GM23338 (cell line): ENCODE results near the gene RPS6KA1.

Experiments
- NANOG ChIP-seq: IDR thresholded peaks from 2 replicates; pipeline ENCODE4 v1.6.1; 2016; ENCODE audit warnings: antibody characterized with exemption, borderline replicate concordance
- POLR2AphosphoS5 ChIP-seq: IDR thresholded peaks from 2 replicates; pipeline ENCODE4 v1.6.1; 2016; ENCODE audit warnings: antibody characterized with exemption, low read depth
- TF ChIP-seq, protein P1 (sequence below), 2 experiments: fragments of 200-600 bp in 1 of 2; sonication (generic) in 1 of 2; conservative IDR thresholded peaks; 2 replicates each; pipeline versions ENCODE4 v1.5.1 to v1.6.1; 2016 to 2017; ENCODE audit warnings: antibody characterized with exemption in 2 of 2, low read depth in 2 of 2, mild to moderate bottlenecking in 2 of 2, moderate library complexity in 1 of 2

DNA sequence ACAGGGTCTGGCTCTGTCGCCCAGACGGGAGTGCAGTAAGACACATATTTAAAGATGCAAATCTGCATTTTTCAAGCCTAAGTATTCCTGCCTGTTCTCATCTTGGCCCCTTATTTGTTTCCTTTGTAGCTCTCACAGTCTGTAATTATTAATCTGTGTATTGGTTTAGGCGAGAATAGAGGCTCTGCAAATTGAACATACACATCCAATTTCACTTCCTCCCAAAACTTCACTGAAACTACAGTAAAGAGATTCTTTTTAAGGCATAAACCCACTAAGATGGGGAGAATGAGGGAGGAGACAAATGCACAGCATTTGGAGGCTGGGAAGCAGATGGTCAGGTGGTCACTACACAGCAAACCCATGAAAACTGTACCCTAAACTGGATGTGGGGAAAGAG lies 36.3 kb upstream of the RPS6KA1 start:
- TF ChIP-seq NANOG = no peak
- TF ChIP-seq, protein P1, sequence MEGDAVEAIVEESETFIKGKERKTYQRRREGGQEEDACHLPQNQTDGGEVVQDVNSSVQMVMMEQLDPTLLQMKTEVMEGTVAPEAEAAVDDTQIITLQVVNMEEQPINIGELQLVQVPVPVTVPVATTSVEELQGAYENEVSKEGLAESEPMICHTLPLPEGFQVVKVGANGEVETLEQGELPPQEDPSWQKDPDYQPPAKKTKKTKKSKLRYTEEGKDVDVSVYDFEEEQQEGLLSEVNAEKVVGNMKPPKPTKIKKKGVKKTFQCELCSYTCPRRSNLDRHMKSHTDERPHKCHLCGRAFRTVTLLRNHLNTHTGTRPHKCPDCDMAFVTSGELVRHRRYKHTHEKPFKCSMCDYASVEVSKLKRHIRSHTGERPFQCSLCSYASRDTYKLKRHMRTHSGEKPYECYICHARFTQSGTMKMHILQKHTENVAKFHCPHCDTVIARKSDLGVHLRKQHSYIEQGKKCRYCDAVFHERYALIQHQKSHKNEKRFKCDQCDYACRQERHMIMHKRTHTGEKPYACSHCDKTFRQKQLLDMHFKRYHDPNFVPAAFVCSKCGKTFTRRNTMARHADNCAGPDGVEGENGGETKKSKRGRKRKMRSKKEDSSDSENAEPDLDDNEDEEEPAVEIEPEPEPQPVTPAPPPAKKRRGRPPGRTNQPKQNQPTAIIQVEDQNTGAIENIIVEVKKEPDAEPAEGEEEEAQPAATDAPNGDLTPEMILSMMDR (conservative IDR thresholded peaks at IDR 0.05; ENCODE audit: low read depth in 2 of 2) = no peak
- no peak for TF ChIP-seq POLR2AphosphoS5
